ENCODE data around the gene SNTN. TPM values are rescaled to one million over a fixed set of nuclear protein-coding genes. Genes with fewer than 3 reads are reported as not detected.

The SNTN gene
- total RNA-seq, 1 donor = not detected

- H3K4me3 ChIP-seq (ENCODE audit: low read depth, low read length) = no peak overlapping the region
- no peak for DNase-seq (ENCODE audit: low read depth)
- TF ChIP-seq, protein P1, sequence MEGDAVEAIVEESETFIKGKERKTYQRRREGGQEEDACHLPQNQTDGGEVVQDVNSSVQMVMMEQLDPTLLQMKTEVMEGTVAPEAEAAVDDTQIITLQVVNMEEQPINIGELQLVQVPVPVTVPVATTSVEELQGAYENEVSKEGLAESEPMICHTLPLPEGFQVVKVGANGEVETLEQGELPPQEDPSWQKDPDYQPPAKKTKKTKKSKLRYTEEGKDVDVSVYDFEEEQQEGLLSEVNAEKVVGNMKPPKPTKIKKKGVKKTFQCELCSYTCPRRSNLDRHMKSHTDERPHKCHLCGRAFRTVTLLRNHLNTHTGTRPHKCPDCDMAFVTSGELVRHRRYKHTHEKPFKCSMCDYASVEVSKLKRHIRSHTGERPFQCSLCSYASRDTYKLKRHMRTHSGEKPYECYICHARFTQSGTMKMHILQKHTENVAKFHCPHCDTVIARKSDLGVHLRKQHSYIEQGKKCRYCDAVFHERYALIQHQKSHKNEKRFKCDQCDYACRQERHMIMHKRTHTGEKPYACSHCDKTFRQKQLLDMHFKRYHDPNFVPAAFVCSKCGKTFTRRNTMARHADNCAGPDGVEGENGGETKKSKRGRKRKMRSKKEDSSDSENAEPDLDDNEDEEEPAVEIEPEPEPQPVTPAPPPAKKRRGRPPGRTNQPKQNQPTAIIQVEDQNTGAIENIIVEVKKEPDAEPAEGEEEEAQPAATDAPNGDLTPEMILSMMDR (IDR thresholded peaks at IDR 0.05; ENCODE audit: insufficient read depth, low read length) = no peak
Observed at GRCh38 chr3:63670544-63670943, 18.1 kb downstream of the SNTN start.

GRCh38 chr3:63673111-63673510 is 20.6 kb downstream of the SNTN start:
- no peak for DNase-seq (ENCODE audit: low read depth)

GRCh38 chr3:63674586-63674985 is 22.1 kb downstream of the SNTN start:
- TF ChIP-seq, protein P1 (IDR thresholded peaks at IDR 0.05; ENCODE audit: insufficient read depth, low read length) = no peak
- no peak for DNase-seq (ENCODE audit: low read depth)
- no peak overlapping the region for H3K4me3 ChIP-seq (ENCODE audit: low read depth, low read length)

More at GRCh38 chr3:63673111-63673510, 20.6 kb downstream of the SNTN start:
- TF ChIP-seq, protein P1 (IDR thresholded peaks at IDR 0.05; ENCODE audit: insufficient read depth, low read length) = no peak
- no peak overlapping the region for H3K4me3 ChIP-seq (ENCODE audit: low read depth, low read length)

- no peak for DNase-seq (ENCODE audit: low read depth)
- TF ChIP-seq, protein P1 (IDR thresholded peaks at IDR 0.05; ENCODE audit: insufficient read depth, low read length) = no peak
- no peak overlapping the region for H3K4me3 ChIP-seq (ENCODE audit: low read depth, low read length)
Observed at GRCh38 chr3:63679186-63679585, 26.7 kb downstream of the SNTN start.

DNA sequence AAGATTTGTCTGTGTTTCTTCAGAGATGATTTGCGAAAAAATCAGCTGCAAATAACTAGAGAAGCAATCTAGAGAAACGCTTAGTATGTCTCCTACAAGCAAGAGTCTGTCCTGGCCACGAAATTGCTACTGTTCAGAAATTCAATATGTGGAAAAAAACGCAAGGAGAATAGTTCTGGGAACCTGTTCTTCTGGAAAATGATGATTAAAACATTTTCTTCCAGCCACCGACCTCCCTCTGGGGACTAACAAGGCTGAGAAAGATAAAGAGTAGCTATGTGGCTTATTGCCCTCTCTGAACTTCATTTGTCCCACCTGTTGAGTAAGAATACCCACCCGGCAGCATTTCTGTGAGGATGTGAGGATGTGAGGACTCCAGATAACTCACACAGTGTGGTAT is 31.6 kb downstream of the SNTN start:
- no peak overlapping the region for H3K4me3 ChIP-seq (ENCODE audit: low read depth, low read length)
- no peak for DNase-seq (ENCODE audit: low read depth)

DNA sequence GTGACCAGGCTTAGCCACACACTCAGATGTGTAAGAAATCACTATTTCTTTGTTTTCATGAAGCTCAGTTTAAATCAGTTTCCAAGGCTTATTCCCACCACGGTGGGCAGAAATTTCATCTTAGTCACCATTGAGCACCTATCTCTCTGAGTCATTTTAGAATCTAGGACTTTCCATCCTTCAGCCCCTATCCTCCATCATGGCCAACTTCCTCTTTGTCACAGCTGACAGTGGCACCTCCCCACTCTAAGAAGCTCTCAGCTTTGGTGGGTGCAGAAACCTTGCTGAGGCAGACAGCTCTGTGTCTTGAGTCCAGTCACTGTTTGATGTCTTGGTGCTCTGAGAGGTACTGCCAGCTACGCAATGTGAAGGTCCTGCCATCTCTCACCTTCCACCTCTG is 32.9 kb downstream of the SNTN start:
- H3K4me3 ChIP-seq (ENCODE audit: low read depth, low read length) = no peak overlapping the region
- no peak for DNase-seq (ENCODE audit: low read depth)
- TF ChIP-seq, protein P1 (IDR thresholded peaks at IDR 0.05; ENCODE audit: insufficient read depth, low read length) = no peak

More for the DNA sequence above, 31.6 kb downstream of the SNTN start:
- TF ChIP-seq, protein P1 (IDR thresholded peaks at IDR 0.05; ENCODE audit: insufficient read depth, low read length) = no peak
